Nephron progenitor cell (in vitro differentiated cells): ENCODE results near the gene MYOT.
"Not testable (repeated sequence)": the region's sequence is repeated elsewhere in the genome, so short reads cannot be mapped to it uniquely, and the experiment has no call there.

Experiments used
- DNase-seq: peaks from one replicate; pipeline ENCODE4 v3.0.0; 2021
- H3K27ac Mint-ChIP-seq: 2 replicates; pipeline ENCODE4 v1.8.0; 2021; ENCODE audit warnings: mild to moderate bottlenecking, moderate library complexity, mixed read lengths
- H3K27me3 Mint-ChIP-seq: 2 replicates; pipeline ENCODE4 v1.8.0; 2021; ENCODE audit warnings: mild to moderate bottlenecking, low read depth, mixed read lengths; ENCODE audit not compliant: poor library complexity
- H3K36me3 Mint-ChIP-seq: 2 replicates; pipeline ENCODE4 v1.8.0; 2021; ENCODE audit warnings: low read depth, mixed read lengths
- H3K4me1 Mint-ChIP-seq: 2 replicates; pipeline ENCODE4 v1.8.0; 2021; ENCODE audit warnings: mixed read lengths
- H3K4me3 Mint-ChIP-seq: 2 replicates; pipeline ENCODE4 v1.8.0; 2021; ENCODE audit warnings: mild to moderate bottlenecking, moderate library complexity, mixed read lengths
- H3K9me3 Mint-ChIP-seq: 2 replicates; pipeline ENCODE4 v1.8.0; 2021; ENCODE audit warnings: mild to moderate bottlenecking, moderate library complexity, mixed read lengths
- CTCF ChIP-seq: fragments of 200-600 bp; sonication (generic); IDR thresholded peaks from 2 replicates; pipeline ENCODE4 v1.5.0; 2021; ENCODE audit warnings: antibody characterized with exemption

The MYOT gene

GRCh38 chr5:137843676-137844299 lies 23.9 kb upstream of the MYOT start:
- H3K27ac Mint-ChIP-seq: no peak overlapping the region
- no peaks in the 10 kb centered on the region for H3K36me3 Mint-ChIP-seq
- no peaks in the 10 kb centered on the region for H3K27me3 Mint-ChIP-seq
- peaks cover 22% of the 10 kb centered on the region for H3K4me1 Mint-ChIP-seq
- no peak for DNase-seq
- H3K4me3 Mint-ChIP-seq: no peak overlapping the region
- TF ChIP-seq CTCF: no peak
- no peaks in the 10 kb centered on the region for H3K9me3 Mint-ChIP-seq

GRCh38 chr5:137845472-137845871 lies 22.2 kb upstream of the MYOT start:
- H3K9me3 Mint-ChIP-seq: no peaks in the 10 kb centered on the region
- no peak for TF ChIP-seq CTCF

GRCh38 chr5:137847687-137848086 lies 20.0 kb upstream of the MYOT start:
- Mint-ChIP-seq H3K4me3 (no peak overlapping the region), H3K9me3 (peaks cover 5% of the 10 kb centered on the region), H3K4me1 (peaks cover 22% of the 10 kb centered on the region), H3K36me3 (no peaks in the 10 kb centered on the region), H3K27me3 (no peaks in the 10 kb centered on the region), H3K27ac (peak overlapping the region; percentile 32)
- no peak for DNase-seq
- TF ChIP-seq CTCF: no peak

More at GRCh38 chr5:137845472-137845871, 22.2 kb upstream of the MYOT start:
- H3K27ac Mint-ChIP-seq: no peak overlapping the region
- H3K36me3 Mint-ChIP-seq: no peaks in the 10 kb centered on the region
- peaks cover 22% of the 10 kb centered on the region for H3K4me1 Mint-ChIP-seq
- H3K4me3 Mint-ChIP-seq: no peak overlapping the region
- no peak for DNase-seq
- no peaks in the 10 kb centered on the region for H3K27me3 Mint-ChIP-seq

- H3K27me3 Mint-ChIP-seq, H3K36me3 Mint-ChIP-seq, H3K27ac Mint-ChIP-seq, H3K4me3 Mint-ChIP-seq, DNase-seq: not testable (repeated sequence)
- H3K9me3 Mint-ChIP-seq: peaks cover 20% of the 10 kb centered on the region
- H3K4me1 Mint-ChIP-seq: peaks cover 10% of the 10 kb centered on the region
Observed at GRCh38 chr5:137853165-137853564, 14.5 kb upstream of the MYOT start.

GRCh38 chr5:137856201-137856600 lies 11.5 kb upstream of the MYOT start:
- TF ChIP-seq CTCF: no peak
- DNase-seq: no peak
- peaks cover 4% of the 10 kb centered on the region for H3K27me3 Mint-ChIP-seq
- H3K9me3 Mint-ChIP-seq: peaks cover 20% of the 10 kb centered on the region
- no peak overlapping the region for H3K4me3 Mint-ChIP-seq
- H3K4me1 Mint-ChIP-seq: peaks cover 10% of the 10 kb centered on the region
- H3K36me3 Mint-ChIP-seq: no peaks in the 10 kb centered on the region
- peak overlapping the region; percentile 83 for H3K27ac Mint-ChIP-seq

GRCh38 chr5:137856916-137857862 lies 10.5 kb upstream of the MYOT start:
- TF ChIP-seq CTCF: no peak
- Mint-ChIP-seq H3K27ac (no peak overlapping the region), H3K9me3 (peaks cover 20% of the 10 kb centered on the region), H3K4me1 (peaks cover 10% of the 10 kb centered on the region), H3K4me3 (no peak overlapping the region), H3K27me3 (peaks cover 4% of the 10 kb centered on the region), H3K36me3 (no peaks in the 10 kb centered on the region)
- no peak for DNase-seq
